GM23338 (cell line): Measurements from ENCODE around the gene MEIOSIN. TPM values are rescaled to one million over a fixed set of nuclear protein-coding genes. Genes with fewer than 3 reads are reported as not detected.

Experiments
- ATAC-seq: fragments of 200-7000 bp; cut with Tn5 transposase; 3 replicates; pipeline ENCODE4 v1.9.1; 2020
- DNase-seq: peaks from one replicate; pipeline ENCODE4 v3.0.0-alpha.2; 2015; ENCODE audit warnings: low spot score
- H2AFZ ChIP-seq: fragments of 200-600 bp; sonication (generic); 2 replicates; pipeline ENCODE4 v1.8.0; 2016; ENCODE audit warnings: antibody characterized with exemption, mild to moderate bottlenecking, moderate library complexity
- H3F3A ChIP-seq: fragments of 200-600 bp; sonication (generic); replicated peaks from 2 replicates; pipeline ENCODE4 v1.8.0; 2017; ENCODE audit warnings: antibody characterized with exemption, mixed run types, low read depth
- H3K27ac ChIP-seq: fragments of 200-600 bp; sonication (generic); 2 replicates; pipeline ENCODE4 v1.6.1; 2016; ENCODE audit warnings: low read depth
- H3K27me3 ChIP-seq: fragments of 200-600 bp; sonication (generic); 2 replicates; pipeline ENCODE4 v1.8.0; 2016; ENCODE audit warnings: mild to moderate bottlenecking, mixed run types, moderate library complexity; ENCODE audit not compliant: insufficient read depth
- H3K36me3 ChIP-seq: fragments of 200-600 bp; sonication (generic); 2 replicates; pipeline ENCODE4 v1.8.0; 2016; ENCODE audit warnings: mild to moderate bottlenecking; ENCODE audit not compliant: insufficient read depth
- H3K4me1 ChIP-seq: fragments of 200-600 bp; sonication (generic); 2 replicates; pipeline ENCODE4 v1.8.0; 2016; ENCODE audit warnings: mild to moderate bottlenecking, moderate library complexity; ENCODE audit not compliant: insufficient read depth
- H3K4me2 ChIP-seq: fragments of 200-600 bp; sonication (generic); 2 replicates; pipeline ENCODE4 v1.7.1; 2017; ENCODE audit warnings: mixed run types
- H3K4me3 ChIP-seq: fragments of 200-600 bp; sonication (generic); 2 replicates; pipeline ENCODE4 v1.6.1; 2016; ENCODE audit warnings: mixed run types
- H3K79me2 ChIP-seq: fragments of 200-600 bp; sonication (generic); replicated peaks from 2 replicates; pipeline ENCODE4 v1.8.0; 2017; ENCODE audit warnings: mild to moderate bottlenecking; ENCODE audit not compliant: insufficient read depth
- H3K9me2 ChIP-seq: fragments of 200-600 bp; sonication (generic); 2 replicates; pipeline ENCODE4 v1.8.0; 2017; ENCODE audit not compliant: insufficient read depth
- H4K20me1 ChIP-seq: fragments of 200-600 bp; sonication (generic); replicated peaks from 2 replicates; pipeline ENCODE4 v1.8.0; 2017; ENCODE audit warnings: mild to moderate bottlenecking; ENCODE audit not compliant: insufficient read depth
- H3K27ac Mint-ChIP-seq: 2 replicates; pipeline ENCODE4 v1.8.0; 2020; ENCODE audit warnings: inconsistent platforms, mild to moderate bottlenecking, moderate library complexity, mixed read lengths
- H3K27me3 Mint-ChIP-seq: 3 replicates; pipeline ENCODE4 v1.8.0; 2022; ENCODE audit warnings: low read depth, mild to moderate bottlenecking, moderate library complexity, mixed read lengths, inconsistent platforms; ENCODE audit not compliant: insufficient read depth, poor library complexity
- H3K36me3 Mint-ChIP-seq: 3 replicates; pipeline ENCODE4 v1.8.0; 2021; ENCODE audit warnings: low read depth, mild to moderate bottlenecking, inconsistent platforms, moderate library complexity, mixed read lengths
- H3K4me1 Mint-ChIP-seq: 3 replicates; pipeline ENCODE4 v1.8.0; 2020; ENCODE audit warnings: mild to moderate bottlenecking, inconsistent platforms, mixed read lengths
- H3K4me3 Mint-ChIP-seq: 3 replicates; pipeline ENCODE4 v1.8.0; 2021; ENCODE audit warnings: moderate library complexity, mild to moderate bottlenecking, inconsistent platforms, mixed read lengths
- H3K9me3 Mint-ChIP-seq: 3 replicates; pipeline ENCODE4 v1.8.0; 2020; ENCODE audit warnings: moderate library complexity, mild to moderate bottlenecking, inconsistent platforms, mixed read lengths
- EZH2 ChIP-seq: fragments of 200-600 bp; sonication (generic); IDR thresholded peaks from one replicate; pipeline ENCODE4 v1.8.0; 2017; ENCODE audit warnings: antibody characterized with exemption, mild to moderate bottlenecking, low read depth; ENCODE audit not compliant: unreplicated experiment
- EZH2phosphoT487 ChIP-seq: fragments of 200-600 bp; sonication (generic); IDR thresholded peaks from one replicate; pipeline ENCODE4 v1.8.1; 2018; ENCODE audit warnings: antibody characterized with exemption; ENCODE audit not compliant: unreplicated experiment
- JUNB ChIP-seq: IDR thresholded peaks from one replicate; pipeline ENCODE4 v1.6.1; 2016; ENCODE audit warnings: antibody characterized with exemption; ENCODE audit not compliant: unreplicated experiment
- POLR2AphosphoS5 ChIP-seq: IDR thresholded peaks from 2 replicates; pipeline ENCODE4 v1.6.1; 2016; ENCODE audit warnings: antibody characterized with exemption, low read depth
- STAT1 ChIP-seq: IDR thresholded peaks from one replicate; pipeline ENCODE4 v1.6.1; 2016; ENCODE audit warnings: antibody characterized with exemption; ENCODE audit not compliant: unreplicated experiment
- ZNF331 ChIP-seq: fragments of 250-450 bp; sonication (Bioruptor Pico); IDR thresholded peaks from 2 replicates; pipeline ENCODE4 v1.5.0; 2020; ENCODE audit warnings: low read depth, mild to moderate bottlenecking, moderate library complexity
- polyA plus RNA-seq: library from polyadenylated mRNA; unstranded; fragments of >200 nt; fragmentation: Nextera tagmentation; extraction: Ambion mirVana; gene quantifications from 2 replicates; pipeline ENCODE4 v1.2.1, GENCODE V29; 2016
- total RNA-seq: library from RNA; depleted of rRNA; stranded (reverse); fragments of >200 nt; shearing (Covaris generic); gene quantifications from 2 replicates; pipeline ENCODE4 v1.2.3, GENCODE V29; 2014
- TF ChIP-seq, protein P1 (sequence below): IDR thresholded peaks from 2 replicates; pipeline ENCODE4 v1.6.1; 2016; ENCODE audit warnings: antibody characterized with exemption
- TF ChIP-seq, protein P2 (sequence below): IDR thresholded peaks from one replicate; pipeline ENCODE4 v1.6.1; 2018; ENCODE audit warnings: antibody characterized with exemption; ENCODE audit not compliant: unreplicated experiment

MEIOSIN gene
- total and polyA plus RNA-seq, 2 experiments from 2014 or later = 0.21 to 0.28 TPM

DNA sequence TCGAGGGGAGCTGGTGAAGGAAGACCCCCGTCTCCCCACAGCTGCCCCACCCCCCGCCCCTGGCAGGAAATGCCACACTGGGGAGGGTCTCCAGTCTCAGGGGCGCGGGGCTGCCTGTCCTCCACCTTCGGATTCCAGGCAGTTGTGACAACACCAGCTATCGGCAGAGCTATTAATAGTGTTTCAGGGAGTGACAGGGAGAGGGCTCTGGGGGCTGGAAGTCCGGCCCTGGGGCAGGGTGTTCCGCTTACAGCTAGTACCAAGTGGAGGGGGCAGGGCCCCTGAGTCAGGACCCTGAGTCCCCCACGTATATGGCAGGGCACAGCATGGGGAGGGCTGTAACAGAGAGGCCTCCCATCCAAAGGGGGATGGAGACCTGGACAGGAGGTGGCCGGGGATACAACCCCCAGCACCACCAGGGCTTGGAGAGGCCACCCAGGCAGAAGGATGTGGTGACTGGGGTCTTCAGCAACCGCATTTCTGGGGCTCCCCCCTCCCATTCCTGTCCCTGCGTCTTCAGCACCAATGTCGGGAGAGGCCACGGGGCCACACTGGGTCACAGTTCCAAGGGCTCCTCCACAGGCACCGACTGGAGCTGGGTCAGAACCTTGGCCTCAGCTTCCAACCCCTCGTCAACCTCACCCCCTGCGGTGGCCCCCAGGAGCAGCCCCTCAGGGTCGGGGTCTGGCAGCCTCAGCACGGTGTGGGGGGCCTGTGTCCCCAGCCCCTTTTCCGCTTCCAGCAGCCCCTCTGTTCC, 31.9 kb downstream of the MEIOSIN start:
- H3K4me3 Mint-ChIP-seq = peak overlapping the region; percentile 58
- Histone ChIP-seq H3K27me3 (no peaks in the 10 kb centered on the region), H3K4me2 (peak overlapping the region; percentile 79), H4K20me1 (no peaks in the 10 kb centered on the region), H3K36me3 (no peaks in the 10 kb centered on the region), H3K27ac (peak overlapping the region; percentile 78), H3K4me1 (peaks cover 31% of the 10 kb centered on the region), H2AFZ (no peak overlapping the region), H3F3A (peaks cover 11% of the 10 kb centered on the region; the same call in 1 of the 2 replicates), H3K79me2 (no peaks in the 10 kb centered on the region), H3K4me3 (peak overlapping the region; percentile 44; the same call in 1 of the 2 replicates), H3K9me2 (no peaks in the 10 kb centered on the region)
- H3K9me3 Mint-ChIP-seq = no peaks in the 10 kb centered on the region
- H3K27me3 Mint-ChIP-seq = peaks cover 23% of the 10 kb centered on the region
- peaks cover 21% of the 10 kb centered on the region for H3K4me1 Mint-ChIP-seq
- no peaks in the 10 kb centered on the region; the same call in 2 of the 3 replicates for H3K36me3 Mint-ChIP-seq
- peak overlapping the region; percentile 88 for H3K27ac Mint-ChIP-seq
- ATAC-seq (no peak), DNase-seq (peak; percentile 50)
- TF ChIP-seq POLR2AphosphoS5 (0 out of 2 replicates have a peak, but pooled peaks have one; percentile 13), STAT1 (no peak)

DNA sequence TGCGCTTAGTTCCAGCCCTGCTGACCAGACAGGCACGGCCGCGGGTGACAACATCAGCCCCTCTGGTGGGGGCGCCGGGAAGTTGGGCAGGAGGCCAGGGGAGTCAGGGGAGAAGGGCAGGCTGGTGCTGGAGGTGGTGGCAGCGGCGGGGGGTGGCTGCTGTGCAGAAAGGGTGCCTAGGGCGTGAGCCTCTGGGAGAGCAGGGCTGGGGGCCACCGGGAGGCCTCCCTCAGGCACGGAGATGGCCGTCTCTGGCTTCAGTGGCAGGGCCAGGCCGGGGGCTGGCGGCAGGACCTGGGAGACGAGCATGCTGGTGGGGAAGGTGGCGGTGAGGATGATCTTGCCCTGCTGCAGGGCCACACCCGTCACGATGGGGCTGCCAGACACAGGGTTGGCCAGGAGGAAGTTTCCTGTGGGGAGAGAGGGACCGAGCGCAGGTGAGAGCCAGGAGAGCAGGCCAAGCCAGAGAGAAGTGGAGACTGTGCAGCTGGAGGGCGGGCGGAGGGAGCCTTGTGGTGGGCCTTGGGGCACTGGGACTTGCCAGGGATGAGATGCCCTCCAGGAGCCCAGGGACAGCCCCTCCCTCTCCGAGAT, 32.6 kb downstream of the MEIOSIN start:
- 0 out of 2 replicates have a peak overlapping the region, but pooled peaks have one; percentile 78 for H3K27ac ChIP-seq
- peak overlapping the region; percentile 49; the same call in 2 of the 3 replicates for H3K4me3 Mint-ChIP-seq

DNA sequence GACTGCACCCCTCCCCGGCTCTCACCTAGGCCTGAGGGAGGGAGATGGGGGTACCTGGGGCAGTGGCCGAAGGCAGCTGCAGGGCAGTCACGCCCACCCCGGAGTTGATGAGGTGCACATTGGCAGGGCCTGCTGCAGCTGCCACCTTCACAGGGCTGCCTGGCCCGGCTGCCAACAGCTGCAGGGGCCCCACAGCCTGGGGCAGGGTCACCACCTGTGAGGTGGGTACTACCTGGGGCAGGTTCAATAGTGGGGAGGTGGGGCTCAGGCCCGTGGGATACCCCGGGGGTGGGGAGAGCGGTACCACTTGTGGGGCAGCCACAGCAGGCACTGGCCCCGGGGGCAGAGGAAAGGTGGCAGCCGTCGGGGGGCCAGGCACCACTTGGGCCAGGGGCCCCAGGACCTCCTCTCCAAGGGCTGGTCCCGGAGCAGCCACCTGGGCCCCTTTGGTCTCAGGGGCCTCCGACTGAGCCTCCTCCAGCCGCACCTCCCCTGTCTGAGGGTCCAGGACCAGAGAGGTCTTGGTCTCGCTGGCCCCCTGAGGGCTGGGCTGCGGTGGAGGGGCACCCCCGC, 33.1 kb downstream of the MEIOSIN start:
- peaks cover 16% of the 10 kb centered on the region; the same call in 1 of the 2 replicates for H3F3A ChIP-seq
- H4K20me1 ChIP-seq = no peaks in the 10 kb centered on the region
- H3K27ac Mint-ChIP-seq = no peak overlapping the region
- H3K4me3 ChIP-seq = peak overlapping the region; percentile 83
- no peaks in the 10 kb centered on the region for H3K27me3 ChIP-seq
- H3K36me3 Mint-ChIP-seq = peaks cover 2% of the 10 kb centered on the region; the same call in 1 of the 3 replicates
- DNase-seq (no peak), ATAC-seq (no peak)
- H3K9me3 Mint-ChIP-seq = no peaks in the 10 kb centered on the region
- no peak overlapping the region; the same call in 2 of the 3 replicates for H3K4me3 Mint-ChIP-seq
- H3K36me3 ChIP-seq = no peaks in the 10 kb centered on the region
- peak overlapping the region; percentile 94 for H3K4me2 ChIP-seq
- H3K27ac ChIP-seq = no peak overlapping the region
- no peak overlapping the region for H2AFZ ChIP-seq
- H3K79me2 ChIP-seq = no peaks in the 10 kb centered on the region
- peaks cover 29% of the 10 kb centered on the region for H3K27me3 Mint-ChIP-seq
- H3K4me1 Mint-ChIP-seq = peaks cover 26% of the 10 kb centered on the region
- peaks cover 36% of the 10 kb centered on the region for H3K4me1 ChIP-seq
- no peaks in the 10 kb centered on the region for H3K9me2 ChIP-seq
- TF ChIP-seq EZH2phosphoT487 (no peak), ZNF331 (no peak), EZH2 (no peak), STAT1 (no peak)
- TF ChIP-seq, protein P1, sequence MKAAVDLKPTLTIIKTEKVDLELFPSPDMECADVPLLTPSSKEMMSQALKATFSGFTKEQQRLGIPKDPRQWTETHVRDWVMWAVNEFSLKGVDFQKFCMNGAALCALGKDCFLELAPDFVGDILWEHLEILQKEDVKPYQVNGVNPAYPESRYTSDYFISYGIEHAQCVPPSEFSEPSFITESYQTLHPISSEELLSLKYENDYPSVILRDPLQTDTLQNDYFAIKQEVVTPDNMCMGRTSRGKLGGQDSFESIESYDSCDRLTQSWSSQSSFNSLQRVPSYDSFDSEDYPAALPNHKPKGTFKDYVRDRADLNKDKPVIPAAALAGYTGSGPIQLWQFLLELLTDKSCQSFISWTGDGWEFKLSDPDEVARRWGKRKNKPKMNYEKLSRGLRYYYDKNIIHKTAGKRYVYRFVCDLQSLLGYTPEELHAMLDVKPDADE = no peak
- TF ChIP-seq, protein P2, sequence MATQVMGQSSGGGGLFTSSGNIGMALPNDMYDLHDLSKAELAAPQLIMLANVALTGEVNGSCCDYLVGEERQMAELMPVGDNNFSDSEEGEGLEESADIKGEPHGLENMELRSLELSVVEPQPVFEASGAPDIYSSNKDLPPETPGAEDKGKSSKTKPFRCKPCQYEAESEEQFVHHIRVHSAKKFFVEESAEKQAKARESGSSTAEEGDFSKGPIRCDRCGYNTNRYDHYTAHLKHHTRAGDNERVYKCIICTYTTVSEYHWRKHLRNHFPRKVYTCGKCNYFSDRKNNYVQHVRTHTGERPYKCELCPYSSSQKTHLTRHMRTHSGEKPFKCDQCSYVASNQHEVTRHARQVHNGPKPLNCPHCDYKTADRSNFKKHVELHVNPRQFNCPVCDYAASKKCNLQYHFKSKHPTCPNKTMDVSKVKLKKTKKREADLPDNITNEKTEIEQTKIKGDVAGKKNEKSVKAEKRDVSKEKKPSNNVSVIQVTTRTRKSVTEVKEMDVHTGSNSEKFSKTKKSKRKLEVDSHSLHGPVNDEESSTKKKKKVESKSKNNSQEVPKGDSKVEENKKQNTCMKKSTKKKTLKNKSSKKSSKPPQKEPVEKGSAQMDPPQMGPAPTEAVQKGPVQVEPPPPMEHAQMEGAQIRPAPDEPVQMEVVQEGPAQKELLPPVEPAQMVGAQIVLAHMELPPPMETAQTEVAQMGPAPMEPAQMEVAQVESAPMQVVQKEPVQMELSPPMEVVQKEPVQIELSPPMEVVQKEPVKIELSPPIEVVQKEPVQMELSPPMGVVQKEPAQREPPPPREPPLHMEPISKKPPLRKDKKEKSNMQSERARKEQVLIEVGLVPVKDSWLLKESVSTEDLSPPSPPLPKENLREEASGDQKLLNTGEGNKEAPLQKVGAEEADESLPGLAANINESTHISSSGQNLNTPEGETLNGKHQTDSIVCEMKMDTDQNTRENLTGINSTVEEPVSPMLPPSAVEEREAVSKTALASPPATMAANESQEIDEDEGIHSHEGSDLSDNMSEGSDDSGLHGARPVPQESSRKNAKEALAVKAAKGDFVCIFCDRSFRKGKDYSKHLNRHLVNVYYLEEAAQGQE = no peak

More for the DNA sequence above, 32.6 kb downstream of the MEIOSIN start:
- H3K4me1 ChIP-seq = peaks cover 31% of the 10 kb centered on the region
- H3K27me3 ChIP-seq = no peaks in the 10 kb centered on the region
- H2AFZ ChIP-seq = no peak overlapping the region
- no peaks in the 10 kb centered on the region for H3K79me2 ChIP-seq
- H3K4me2 ChIP-seq = peak overlapping the region; percentile 79
- H3K27me3 Mint-ChIP-seq = peaks cover 26% of the 10 kb centered on the region
- TF ChIP-seq POLR2AphosphoS5 (peak; percentile 4; the same call in 1 of the 2 replicates), JUNB (no peak)
- 0 out of 2 replicates have a peak overlapping the region, but pooled peaks have one; percentile 44 for H3K4me3 ChIP-seq
- no peaks in the 10 kb centered on the region for H3K9me3 Mint-ChIP-seq
- no peak for ATAC-seq
- no peaks in the 10 kb centered on the region for H4K20me1 ChIP-seq
- H3K27ac Mint-ChIP-seq = no peak overlapping the region
- H3K9me2 ChIP-seq = no peaks in the 10 kb centered on the region
- H3K36me3 ChIP-seq = no peaks in the 10 kb centered on the region
- peaks cover 11% of the 10 kb centered on the region; the same call in 1 of the 2 replicates for H3F3A ChIP-seq
- DNase-seq = no peak
- H3K36me3 Mint-ChIP-seq = no peaks in the 10 kb centered on the region; the same call in 2 of the 3 replicates
- H3K4me1 Mint-ChIP-seq = peaks cover 21% of the 10 kb centered on the region
